K562 (cell line): ENCODE results near the gene KLHL29. TPM values are rescaled to one million over a fixed set of nuclear protein-coding genes. Genes with fewer than 3 reads are reported as not detected.

ENCODE experiments used
- ATAC-seq: fragments of 200-7000 bp; cut with Tn5 transposase; 3 replicates; pipeline ENCODE4 v1.9.1; 2020; ENCODE audit warnings: moderate library complexity
- BruUV-seq: library from RNA; stranded (reverse); fragments of 400-500 nt; replicated peaks from 2 replicates; lab custom pipeline; 2021; lab: Mats Ljungman, UMichigan
- CTCF ChIA-PET: fragments of 300-600 bp; formaldehyde crosslinking; extraction: SDS; loops from one replicate; lab custom pipeline; 2021; ENCODE audit warnings: low intra/inter-chr PET ratio; lab: Yijun Ruan, JAX
- POLR2A ChIA-PET: fragments of 300-600, 350-650 bp; sonication (Branson Sonifier 250); formaldehyde crosslinking; extraction: SDS; loops from one replicate; lab custom pipeline; 2021; ENCODE audit warnings: antibody characterized with exemption, inconsistent platforms; lab: Yijun Ruan, JAX
- DNase-seq, 4 experiments: peaks; one replicate each; pipeline versions ENCODE4 v3.0.0 to v3.0.0-alpha.2; 2011 to 2018; ENCODE audit warnings: low spot score in 3 of 4, mixed read lengths in 3 of 4; ENCODE audit errors: extremely low read depth in 1 of 4
- FAIRE-seq: peaks from 2 replicates; lab custom pipeline; 2011; peaks lifted over from hg19 to GRCh38; lab: Jason Lieb, UNC
- H2AFZ ChIP-seq: 2 replicates; pipeline ENCODE4 v1.6.0; 2011; ENCODE audit warnings: low read depth, low read length, control low read depth, inconsistent platforms
- H3K27ac ChIP-seq: fragments of 200-600 bp; 3 replicates; pipeline ENCODE4 v1.8.0; 2011; ENCODE audit warnings: low read depth, mild to moderate bottlenecking, control low read depth, inconsistent platforms, low read length, moderate library complexity, mixed read lengths; ENCODE audit errors: extremely low read depth
- H3K27me3 ChIP-seq, 2 experiments: fragments of 300-600 bp in 1 of 2; 2 replicates in 1 of 2; 3 replicates in 1 of 2; pipeline versions ENCODE4 v1.6.0 to v1.8.0; 2011; ENCODE audit warnings: inconsistent platforms in 2 of 2, low read length in 2 of 2, mild to moderate bottlenecking in 1 of 2, mixed read lengths in 1 of 2, moderate library complexity in 1 of 2; ENCODE audit not compliant: control insufficient read depth in 2 of 2, insufficient read depth in 2 of 2
- H3K36me3 ChIP-seq: fragments of 300-600 bp; 3 replicates; pipeline ENCODE4 v1.8.0; 2011; ENCODE audit warnings: mild to moderate bottlenecking, low read length, inconsistent platforms; ENCODE audit not compliant: control insufficient read depth, insufficient read depth
- H3K4me1 ChIP-seq, 2 experiments: fragments of 200-600 bp in 1 of 2; replicated peaks in 1 of 2; 2 replicates in 1 of 2; 3 replicates in 1 of 2; pipeline versions ENCODE4 v1.5.1 to v1.8.0; 2011; ENCODE audit warnings: inconsistent platforms in 2 of 2, low read length in 2 of 2, mild to moderate bottlenecking in 1 of 2, mixed read lengths in 1 of 2, moderate library complexity in 1 of 2; ENCODE audit not compliant: control insufficient read depth in 2 of 2, insufficient read depth in 2 of 2
- H3K4me2 ChIP-seq: 2 replicates; pipeline ENCODE4 v1.6.1; 2011; ENCODE audit warnings: low read length, control low read depth, inconsistent platforms, mixed read lengths; ENCODE audit not compliant: insufficient read depth
- H3K4me3 ChIP-seq: fragments of 200-600 bp; sonication (generic), shearing (Covaris generic); 2 replicates; pipeline ENCODE4 v1.5.1; 2016; ENCODE audit warnings: control low read depth, inconsistent platforms
- H3K79me2 ChIP-seq: fragments of 200-600 bp; 3 replicates; pipeline ENCODE4 v1.8.0; 2011; ENCODE audit warnings: low read length, inconsistent platforms; ENCODE audit not compliant: control insufficient read depth, insufficient read depth
- H3K9ac ChIP-seq, 2 experiments: 2 replicates each; pipeline versions ENCODE4 v1.6.0 to v1.6.1; 2011; ENCODE audit warnings: low read depth in 2 of 2, low read length in 2 of 2, control low read depth in 1 of 2, inconsistent platforms in 1 of 2, mild to moderate bottlenecking in 1 of 2, mixed read lengths in 1 of 2; ENCODE audit not compliant: insufficient read depth in 1 of 2
- H3K9me1 ChIP-seq: one replicate; pipeline ENCODE4 v1.6.0; 2011; ENCODE audit warnings: inconsistent platforms, mild to moderate bottlenecking, low read length, moderate library complexity; ENCODE audit not compliant: control insufficient read depth, insufficient read depth
- H3K9me3 ChIP-seq: replicated peaks from 2 replicates; pipeline ENCODE4 v1.5.1; 2011; ENCODE audit warnings: low read depth, low read length, inconsistent platforms; ENCODE audit not compliant: control insufficient read depth, insufficient read depth
- H4K20me1 ChIP-seq: replicated peaks from 2 replicates; pipeline ENCODE4 v1.6.1; 2011; ENCODE audit warnings: low read length, inconsistent platforms, mixed read lengths; ENCODE audit not compliant: control insufficient read depth, insufficient read depth
- CHD7 ChIP-seq: fragments of 200-600 bp; sonication (generic); IDR thresholded peaks from one replicate; pipeline ENCODE4 v1.6.1; 2012; ENCODE audit warnings: mild to moderate bottlenecking, low read depth, low read length, inconsistent platforms
- HMG20B ChIP-seq: fragments of 250-450 bp; sonication (Bioruptor Pico); IDR thresholded peaks from 2 replicates; pipeline ENCODE4 v1.5.0; 2021; ENCODE audit warnings: mild to moderate bottlenecking
- TEAD1 ChIP-seq, 2 experiments: fragments of 450-650 bp in 1 of 2; sonication (generic) in 1 of 2; formaldehyde crosslinking; IDR thresholded peaks; 2 replicates each; pipeline versions ENCODE4 v1.4.0 to v1.8.0; 2020 to 2022; ENCODE audit warnings: mild to moderate bottlenecking in 2 of 2, missing genetic modification reagents in 1 of 2
- TEAD2 ChIP-seq: fragments of 450-650 bp; IDR thresholded peaks from 2 replicates; pipeline ENCODE4 v1.6.1; 2016; ENCODE audit warnings: missing genetic modification characterization, control low read depth, missing compliant biosample characterization
- ZNF217 ChIP-seq: sonication (generic); formaldehyde crosslinking; IDR thresholded peaks from 2 replicates; pipeline ENCODE4 v1.8.0; 2022; ENCODE audit warnings: mild to moderate bottlenecking, missing genetic modification reagents
- ZNF24 ChIP-seq: fragments of 450-650 bp; IDR thresholded peaks from 2 replicates; pipeline ENCODE4 v1.6.1; 2016
- ZNF277 ChIP-seq: fragments of 250-450 bp; sonication (Bioruptor Pico); IDR thresholded peaks from 2 replicates; pipeline ENCODE4 v1.8.0; 2022; ENCODE audit warnings: inconsistent platforms, mild to moderate bottlenecking, moderate library complexity, borderline replicate concordance
- ZZZ3 ChIP-seq: fragments of 450-650 bp; IDR thresholded peaks from 2 replicates; pipeline ENCODE4 v1.6.1; 2016; ENCODE audit warnings: antibody characterized with exemption, mild to moderate bottlenecking, moderate library complexity
- WGBS: fragments of 100-300 bp; shearing (Covaris generic); methylation state at CpG from one replicate; pipeline ENCODE4 v1.1.6; 2016; ENCODE audit warnings: low coverage, mixed read lengths; ENCODE audit not compliant: insufficient coverage; ENCODE audit errors: missing lambda C conversion rate; 5-methylcytosine and 5-hydroxymethylcytosine counted together
- in situ Hi-C: fragments of 300-500 bp; cut with MboI; formaldehyde crosslinking; loops from 4 replicates; pipeline ENCODE4 v1.15.0; 2018; ENCODE audit warnings: inconsistent platforms, mixed read lengths
- intact Hi-C: fragments of 100-400 bp; cut with micrococcal nuclease; formaldehyde crosslinking; loops from 2 replicates; pipeline ENCODE4 v1.14.2; 2022
- polyA plus RNA-seq, 8 experiments: library from polyadenylated mRNA; depleted of rRNA in 4 of 8; stranded (reverse) in 5 of 8; unstranded in 3 of 8; fragments of >200 nt; fragmentation: Nextera tagmentation in 2 of 8; fragmentation: Illumina TruSeq in 1 of 8; extraction: Ambion mirVana in 2 of 8; extraction: Trizol in 1 of 8; gene quantifications; 2 replicates each; pipeline versions ENCODE4 v1.2.1 to v1.2.3, GENCODE V29; 2011 to 2014; ENCODE audit warnings: inconsistent platforms in 1 of 8, missing spikeins in 1 of 8
- total RNA-seq, 7 experiments: library from RNA; depleted of rRNA in 6 of 7; stranded (reverse); fragments of >200 nt in 6 of 7; fragmentation: Illumina TruSeq in 2 of 7; extraction: Trizol in 2 of 7; gene quantifications; 2 replicates each; pipeline versions ENCODE4 v1.2.1 to v1.2.3, GENCODE V29; 2011 to 2021; ENCODE audit warnings: low replicate concordance in 1 of 7
- TF ChIP-seq, protein P1 (sequence below): fragments of 450-650 bp; IDR thresholded peaks from 2 replicates; pipeline ENCODE4 v1.6.1; 2017; ENCODE audit warnings: mild to moderate bottlenecking, moderate library complexity

KLHL29 gene
- total and polyA plus RNA-seq, 9 of the 15 experiments (the other 6 are each of a cell fraction or from before 2014, with no cell fraction given), result 0.03 to 0.31 (median 0.08) TPM; not detected in 1

- Histone ChIP-seq H3K9ac (no peak overlapping the region), H3K4me1 (peaks cover 4 to 10% of the 10 kb centered on the region in 2 experiments; a peak in 4 of 5 replicates), H3K9me3 (no peaks in the 10 kb centered on the region; the same call in 1 of the 2 replicates), H3K4me2 (no peak overlapping the region), H3K27me3 (peaks cover 5 to 62% of the 10 kb centered on the region in 2 experiments; a peak in 4 of 5 replicates), H3K79me2 (no peaks in the 10 kb centered on the region), H3K9me1 (no peaks in the 10 kb centered on the region), H3K27ac (no peak overlapping the region), H3K4me3 (no peak overlapping the region), H2AFZ (no peak overlapping the region), H3K36me3 (no peaks in the 10 kb centered on the region), H4K20me1 (no peaks in the 10 kb centered on the region)
- intact Hi-C loops, result no loop called here
- CTCF ChIA-PET, result no interaction called here
- BruUV-seq, result no TSS peak
- WGBS, result 2% methylated on average over 5 of the region's 5 CpGs
- DNase-seq (no peak), FAIRE-seq (no peak), ATAC-seq (no peak)
- POLR2A ChIA-PET, result interaction anchor here (1.1 kb wide), 1 partner anchor 11 kb away, joined by 3 read pairs; no protein-coding TSS in a partner anchor
- in situ Hi-C loops, result no loop called here
- TF ChIP-seq ZNF277 (CRISPR knock-in tag), result no peak
- no peak for TF ChIP-seq ZNF217 (CRISPR knock-in tag)
- no peak for TF ChIP-seq TEAD2 (tag)
- TF ChIP-seq, protein P1, sequence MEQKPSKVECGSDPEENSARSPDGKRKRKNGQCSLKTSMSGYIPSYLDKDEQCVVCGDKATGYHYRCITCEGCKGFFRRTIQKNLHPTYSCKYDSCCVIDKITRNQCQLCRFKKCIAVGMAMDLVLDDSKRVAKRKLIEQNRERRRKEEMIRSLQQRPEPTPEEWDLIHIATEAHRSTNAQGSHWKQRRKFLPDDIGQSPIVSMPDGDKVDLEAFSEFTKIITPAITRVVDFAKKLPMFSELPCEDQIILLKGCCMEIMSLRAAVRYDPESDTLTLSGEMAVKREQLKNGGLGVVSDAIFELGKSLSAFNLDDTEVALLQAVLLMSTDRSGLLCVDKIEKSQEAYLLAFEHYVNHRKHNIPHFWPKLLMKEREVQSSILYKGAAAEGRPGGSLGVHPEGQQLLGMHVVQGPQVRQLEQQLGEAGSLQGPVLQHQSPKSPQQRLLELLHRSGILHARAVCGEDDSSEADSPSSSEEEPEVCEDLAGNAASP, result no peak
- TF ChIP-seq ZNF24, result no peak
- TF ChIP-seq ZZZ3, result no peak
- no peak for TF ChIP-seq TEAD1 (CRISPR knock-in tag; IDR thresholded peaks at IDR 0.05)
- no peak for TF ChIP-seq CHD7
- TF ChIP-seq HMG20B (CRISPR knock-in tag), result no peak
These were observed 33.1 kb downstream of the KLHL29 start for GRCh38 chr2:23418056-23418455.
